ENCODE measurements around the gene VPS16.

DNA sequence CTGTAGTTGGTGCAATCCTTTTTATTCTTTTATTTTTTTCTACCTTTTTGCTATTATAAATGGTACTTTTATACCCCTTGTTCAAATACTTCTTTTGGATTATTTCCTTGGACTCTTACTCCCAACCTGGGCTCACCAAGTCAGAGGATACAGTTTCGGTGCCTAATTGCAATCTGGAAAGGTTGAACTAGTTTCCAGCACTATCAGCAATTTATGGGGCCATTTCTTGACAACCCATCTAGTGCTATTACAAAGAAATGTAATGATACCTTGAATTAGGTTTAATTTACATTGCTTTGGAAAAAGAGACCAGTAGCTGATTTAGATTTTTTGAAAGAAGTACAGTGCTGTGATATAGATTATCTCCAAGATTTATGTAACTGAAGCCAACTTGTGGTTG lies 38.0 kb downstream of the VPS16 start:
- TF ChIP-seq, protein P1, sequence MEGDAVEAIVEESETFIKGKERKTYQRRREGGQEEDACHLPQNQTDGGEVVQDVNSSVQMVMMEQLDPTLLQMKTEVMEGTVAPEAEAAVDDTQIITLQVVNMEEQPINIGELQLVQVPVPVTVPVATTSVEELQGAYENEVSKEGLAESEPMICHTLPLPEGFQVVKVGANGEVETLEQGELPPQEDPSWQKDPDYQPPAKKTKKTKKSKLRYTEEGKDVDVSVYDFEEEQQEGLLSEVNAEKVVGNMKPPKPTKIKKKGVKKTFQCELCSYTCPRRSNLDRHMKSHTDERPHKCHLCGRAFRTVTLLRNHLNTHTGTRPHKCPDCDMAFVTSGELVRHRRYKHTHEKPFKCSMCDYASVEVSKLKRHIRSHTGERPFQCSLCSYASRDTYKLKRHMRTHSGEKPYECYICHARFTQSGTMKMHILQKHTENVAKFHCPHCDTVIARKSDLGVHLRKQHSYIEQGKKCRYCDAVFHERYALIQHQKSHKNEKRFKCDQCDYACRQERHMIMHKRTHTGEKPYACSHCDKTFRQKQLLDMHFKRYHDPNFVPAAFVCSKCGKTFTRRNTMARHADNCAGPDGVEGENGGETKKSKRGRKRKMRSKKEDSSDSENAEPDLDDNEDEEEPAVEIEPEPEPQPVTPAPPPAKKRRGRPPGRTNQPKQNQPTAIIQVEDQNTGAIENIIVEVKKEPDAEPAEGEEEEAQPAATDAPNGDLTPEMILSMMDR (IDR thresholded peaks at IDR 0.05; ENCODE audit: low read depth, low read length), result no peak
- TF ChIP-seq POLR2A (IDR thresholded peaks at IDR 0.05; ENCODE audit: extremely low read depth, insufficient read length), result no peak
